NT2/D1 (cell line): ENCODE results near the gene WDR77.

Experiments used
- SUZ12 ChIP-seq: IDR thresholded peaks from 2 replicates; pipeline ENCODE4 v1.6.1; 2011; ENCODE audit not compliant: insufficient read length, insufficient read depth; ENCODE audit errors: extremely low read depth
- YY1 ChIP-seq: IDR thresholded peaks from 2 replicates; pipeline ENCODE4 v1.6.1; 2011; ENCODE audit not compliant: insufficient read length, insufficient read depth

- no peak for TF ChIP-seq SUZ12
- no peak for TF ChIP-seq YY1
These were observed 36.2 kb downstream of the WDR77 start for GRCh38 chr1:111412839-111413238.
